Muscle of arm (tissue), 12 donors: ENCODE data around the gene ARHGDIG. TPM values are rescaled to one million over a fixed set of nuclear protein-coding genes. Genes with fewer than 3 reads are reported as not detected.

ENCODE experiments used
- DNase-seq: peaks from one replicate; pipeline ENCODE4 v3.0.0-alpha.2; 2013
- polyA plus RNA-seq, 12 donors: library from polyadenylated mRNA; unstranded; fragments of 120-200 nt; gene quantifications; one replicate each; pipeline ENCODE4 v1.2.1, GENCODE V29; 2013; ENCODE audit not compliant: insufficient read length in 12 of 12

The ARHGDIG gene
- polyA plus RNA-seq, 12 donors, result 0.53 to 2.4 (median 0.93) TPM; not detected in 3

DNA sequence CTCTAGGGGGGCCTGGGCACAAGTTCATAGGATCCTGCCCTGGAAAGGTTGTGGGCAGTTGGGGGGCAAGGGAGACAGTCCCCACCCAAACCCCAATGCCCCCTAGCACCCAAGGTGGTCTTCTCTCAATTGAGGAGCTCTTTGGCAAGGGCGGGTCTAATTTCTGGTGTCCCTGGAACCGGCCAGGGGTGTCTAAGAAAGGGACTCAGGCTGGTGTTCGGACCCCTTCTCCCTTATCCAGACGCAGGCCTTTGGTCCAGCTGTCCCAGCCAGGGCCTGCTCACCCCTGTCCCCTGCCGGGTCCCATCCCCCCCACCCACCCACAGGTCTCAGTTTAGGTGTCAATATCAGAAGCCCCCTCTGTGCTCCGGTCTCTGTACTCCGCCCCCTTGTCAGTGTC lies 860 bp upstream of the ARHGDIG start:
- no peak for DNase-seq

GRCh38 chr16:280005-280460 lies 358 bp upstream of the ARHGDIG start:
- DNase-seq, result no peak

- no peak for DNase-seq
These were observed 734 bp downstream of the ARHGDIG start for GRCh38 chr16:280991-281659.

- no peak for DNase-seq
These were observed 1.4 kb downstream of the ARHGDIG start for GRCh38 chr16:281660-282255.

DNA sequence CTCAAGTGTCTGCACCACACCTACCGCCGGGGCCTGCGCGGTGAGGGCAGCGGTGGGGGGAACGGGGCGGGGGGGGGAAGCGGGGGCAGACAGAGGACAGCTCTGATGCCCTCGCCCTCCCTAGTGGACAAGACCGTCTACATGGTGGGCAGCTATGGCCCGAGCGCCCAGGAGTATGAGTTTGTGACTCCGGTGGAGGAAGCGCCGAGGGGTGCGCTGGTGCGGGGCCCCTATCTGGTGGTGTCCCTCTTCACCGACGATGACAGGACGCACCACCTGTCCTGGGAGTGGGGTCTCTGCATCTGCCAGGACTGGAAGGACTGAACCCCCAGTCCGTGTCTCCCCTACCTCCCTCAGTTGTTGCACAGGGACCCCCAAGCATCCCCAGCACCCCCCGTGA lies 2.1 kb downstream of the ARHGDIG start:
- DNase-seq, result no peak

DNA sequence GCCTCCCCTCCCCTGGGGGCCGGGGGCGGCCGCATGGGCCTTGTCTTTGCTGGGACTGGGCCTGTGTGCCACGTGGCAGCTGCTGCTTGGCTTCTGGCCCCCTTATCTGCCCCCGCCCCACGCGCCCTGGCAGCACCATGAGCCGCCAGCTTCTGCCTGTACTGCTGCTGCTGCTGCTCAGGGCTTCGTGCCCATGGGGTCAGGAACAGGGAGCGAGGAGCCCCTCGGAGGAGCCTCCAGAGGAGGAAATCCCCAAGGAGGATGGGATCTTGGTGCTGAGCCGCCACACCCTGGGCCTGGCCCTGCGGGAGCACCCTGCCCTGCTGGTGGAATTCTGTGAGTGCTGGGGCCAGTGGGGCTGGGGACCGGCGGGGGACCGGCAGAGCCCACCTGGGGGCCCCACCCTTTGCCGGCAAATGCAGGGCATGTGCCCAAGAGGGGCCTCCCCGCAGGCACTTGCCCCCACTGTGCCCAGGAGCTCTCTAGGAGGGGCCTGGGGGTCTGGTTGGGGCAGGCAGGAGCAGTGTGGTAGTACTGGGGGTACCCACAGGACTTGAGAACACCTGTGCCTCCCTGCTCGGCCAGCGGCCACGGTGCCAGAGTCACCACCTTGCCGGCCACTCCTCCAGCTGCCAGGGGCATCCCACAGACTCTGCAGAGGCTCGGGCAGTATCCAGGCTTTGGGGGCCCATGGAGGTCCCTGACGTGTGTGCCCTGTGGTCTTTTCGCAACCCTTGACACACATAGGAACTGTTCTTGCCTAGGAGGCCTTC lies 2.8 kb downstream of the ARHGDIG start, which contains the start of gene PDIA2:
PDIA2 (plus strand) TSS at position 132 of the 773 bp plus-strand sequence; CDS start at position 138, 6 bp downstream.
- DNase-seq, result no peak

- no peak for DNase-seq
These were observed 4.1 kb downstream of the ARHGDIG start for GRCh38 chr16:284204-285120.

DNA sequence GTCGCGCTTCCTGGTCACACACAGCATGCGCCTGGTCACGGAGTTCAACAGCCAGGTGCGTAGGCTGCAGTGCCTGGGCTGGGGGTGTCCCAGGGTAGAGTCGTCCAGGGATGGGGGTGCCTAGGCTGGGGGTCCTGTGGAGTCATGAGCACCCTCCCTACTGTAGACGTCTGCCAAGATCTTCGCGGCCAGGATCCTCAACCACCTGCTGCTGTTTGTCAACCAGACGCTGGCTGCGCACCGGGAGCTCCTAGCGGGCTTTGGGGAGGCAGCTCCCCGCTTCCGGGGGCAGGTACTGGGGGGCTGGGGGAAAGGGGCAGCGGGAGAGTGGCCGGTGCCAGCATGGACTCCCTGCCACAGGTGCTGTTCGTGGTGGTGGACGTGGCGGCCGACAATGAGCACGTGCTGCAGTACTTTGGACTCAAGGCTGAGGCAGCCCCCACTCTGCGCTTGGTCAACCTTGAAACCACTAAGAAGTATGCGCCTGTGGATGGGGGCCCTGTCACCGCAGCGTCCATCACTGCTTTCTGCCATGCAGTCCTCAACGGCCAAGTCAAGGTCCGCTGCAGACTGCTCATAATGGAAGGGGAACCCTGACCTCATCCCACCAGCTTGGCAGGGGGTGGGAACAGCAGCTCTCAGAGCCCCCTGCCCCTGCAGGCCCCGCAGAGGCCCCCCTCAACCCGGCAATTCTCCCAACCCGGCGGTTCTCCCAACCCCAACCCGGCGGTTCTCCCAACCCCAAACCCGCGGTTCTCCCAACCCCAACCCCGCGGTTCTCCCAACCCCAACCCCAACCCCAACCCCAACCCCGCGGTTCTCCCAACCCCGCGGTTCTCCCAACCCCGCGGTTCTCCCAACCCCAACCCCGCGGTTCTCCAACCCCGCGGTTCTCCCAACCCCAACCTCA lies 5.0 kb downstream of the ARHGDIG start:
- DNase-seq, result no peak

DNA sequence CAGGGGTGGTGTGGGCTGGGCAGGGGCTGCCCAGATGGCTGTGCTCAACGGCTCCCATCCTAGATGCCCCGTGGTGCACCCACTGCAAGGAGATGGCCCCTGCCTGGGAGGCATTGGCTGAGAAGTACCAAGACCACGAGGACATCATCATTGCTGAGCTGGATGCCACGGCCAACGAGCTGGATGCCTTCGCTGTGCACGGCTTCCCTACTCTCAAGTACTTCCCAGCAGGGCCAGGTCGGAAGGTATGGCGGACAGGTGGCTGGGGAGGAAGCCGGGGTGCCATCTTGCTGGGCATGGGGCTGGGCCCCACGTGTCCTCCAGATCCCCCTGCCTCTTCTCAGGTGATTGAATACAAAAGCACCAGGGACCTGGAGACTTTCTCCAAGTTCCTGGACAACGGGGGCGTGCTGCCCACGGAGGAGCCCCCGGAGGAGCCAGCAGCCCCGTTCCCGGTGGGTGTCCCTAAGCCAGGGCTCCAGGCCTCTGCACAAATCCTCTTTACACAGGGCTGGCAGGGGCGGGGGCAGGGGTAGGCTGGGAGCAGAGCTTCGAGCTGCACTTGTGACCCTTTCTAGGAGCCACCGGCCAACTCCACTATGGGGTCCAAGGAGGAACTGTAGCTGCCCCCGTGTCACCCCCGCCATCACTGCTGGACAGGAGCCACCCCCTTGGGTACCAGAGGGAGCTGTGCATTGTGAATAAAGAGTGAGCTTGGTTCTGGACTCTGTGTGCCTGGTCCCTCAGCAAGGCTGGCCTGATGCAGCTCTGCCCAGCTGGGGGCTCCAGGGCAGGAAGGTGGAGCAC lies 6.3 kb downstream of the ARHGDIG start:
- DNase-seq, result no peak

GRCh38 chr16:287298-287811 lies 7.0 kb downstream of the ARHGDIG start:
- no peak for DNase-seq

- no peak for DNase-seq
These were observed 7.9 kb downstream of the ARHGDIG start for GRCh38 chr16:287981-288920.

DNA sequence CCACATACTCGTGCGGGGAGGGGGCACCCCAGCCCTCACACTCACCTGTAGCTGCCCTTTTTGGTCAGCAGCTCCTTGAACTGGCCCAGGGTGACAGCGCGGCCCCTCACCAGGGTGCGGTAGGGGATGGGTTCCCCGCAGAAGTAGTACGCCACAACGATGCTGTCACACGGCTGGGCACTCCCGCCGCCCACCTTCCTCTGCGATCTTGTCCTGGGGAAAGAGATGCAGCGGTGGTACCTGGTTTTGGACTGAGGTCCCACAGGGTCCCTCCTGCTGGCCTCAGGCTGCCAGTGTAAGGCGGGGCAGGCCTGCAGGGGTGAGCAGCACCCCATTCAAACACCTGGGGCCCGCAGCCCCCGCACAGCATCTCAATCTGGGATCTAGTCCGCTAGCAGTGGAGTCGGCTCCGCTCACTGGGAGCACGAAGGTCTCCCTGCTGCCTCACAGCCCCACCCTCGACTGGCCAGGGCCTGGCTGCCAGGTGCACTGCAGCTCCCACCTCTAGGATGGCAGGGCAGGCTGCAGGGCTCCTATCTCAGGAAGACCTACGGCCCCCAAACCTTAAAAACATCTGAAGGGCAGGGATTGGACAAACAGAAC lies 9.1 kb downstream of the ARHGDIG start:
- DNase-seq, result no peak

DNA sequence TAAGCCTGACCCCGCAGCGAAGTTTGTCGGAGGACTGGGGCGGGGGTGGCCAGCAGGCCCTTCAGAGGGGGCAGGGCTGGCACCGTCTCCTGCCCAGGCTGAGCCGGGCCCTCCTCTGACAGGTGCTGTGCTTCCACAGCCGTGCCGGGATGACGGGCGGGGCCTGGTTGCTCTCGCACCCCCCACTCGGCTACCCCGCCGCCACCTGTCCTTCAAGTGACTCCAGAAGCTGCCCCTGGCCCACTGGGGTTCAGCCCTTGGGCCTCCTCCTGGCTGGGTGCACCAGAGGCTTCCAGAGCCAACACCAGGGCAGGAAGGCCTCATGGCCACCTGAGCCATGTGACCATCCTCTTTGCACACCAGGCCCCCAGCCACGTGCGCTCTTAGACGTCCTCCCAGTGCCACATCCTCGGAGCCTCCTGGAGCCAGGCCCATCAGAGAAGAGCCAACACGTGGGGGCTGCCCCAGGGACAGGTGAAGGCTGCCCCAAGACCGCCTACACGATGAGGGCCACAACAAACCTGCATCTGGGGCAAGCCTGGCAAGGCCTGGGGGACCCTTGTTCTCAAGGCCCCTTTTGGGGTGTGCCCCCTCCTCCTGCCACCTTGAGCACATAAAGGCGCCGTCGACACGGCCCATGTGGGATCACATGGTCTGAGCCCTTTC lies 9.8 kb downstream of the ARHGDIG start:
- no peak for DNase-seq

GRCh38 chr16:290681-291405 lies 10.5 kb downstream of the ARHGDIG start:
- DNase-seq, result no peak

DNA sequence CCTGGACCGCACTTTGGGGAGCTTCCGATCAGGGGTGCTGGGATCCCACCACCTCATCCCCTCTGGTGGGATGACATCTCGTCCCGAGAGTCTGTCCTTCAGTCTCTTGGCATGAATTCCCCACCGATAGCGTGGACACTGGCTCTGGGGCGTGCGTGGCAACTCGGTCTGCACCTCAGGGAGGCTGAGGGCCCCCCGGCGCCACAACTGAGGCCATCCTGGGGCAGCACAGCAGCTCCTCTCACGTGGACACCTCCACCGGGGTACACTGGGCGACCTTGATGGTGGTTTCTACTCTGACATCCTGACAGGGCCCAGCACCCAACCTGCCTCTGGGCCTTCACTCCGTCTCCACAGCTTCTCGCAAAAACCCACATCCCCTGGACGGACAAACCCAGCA lies 11.1 kb downstream of the ARHGDIG start:
- no peak for DNase-seq

DNA sequence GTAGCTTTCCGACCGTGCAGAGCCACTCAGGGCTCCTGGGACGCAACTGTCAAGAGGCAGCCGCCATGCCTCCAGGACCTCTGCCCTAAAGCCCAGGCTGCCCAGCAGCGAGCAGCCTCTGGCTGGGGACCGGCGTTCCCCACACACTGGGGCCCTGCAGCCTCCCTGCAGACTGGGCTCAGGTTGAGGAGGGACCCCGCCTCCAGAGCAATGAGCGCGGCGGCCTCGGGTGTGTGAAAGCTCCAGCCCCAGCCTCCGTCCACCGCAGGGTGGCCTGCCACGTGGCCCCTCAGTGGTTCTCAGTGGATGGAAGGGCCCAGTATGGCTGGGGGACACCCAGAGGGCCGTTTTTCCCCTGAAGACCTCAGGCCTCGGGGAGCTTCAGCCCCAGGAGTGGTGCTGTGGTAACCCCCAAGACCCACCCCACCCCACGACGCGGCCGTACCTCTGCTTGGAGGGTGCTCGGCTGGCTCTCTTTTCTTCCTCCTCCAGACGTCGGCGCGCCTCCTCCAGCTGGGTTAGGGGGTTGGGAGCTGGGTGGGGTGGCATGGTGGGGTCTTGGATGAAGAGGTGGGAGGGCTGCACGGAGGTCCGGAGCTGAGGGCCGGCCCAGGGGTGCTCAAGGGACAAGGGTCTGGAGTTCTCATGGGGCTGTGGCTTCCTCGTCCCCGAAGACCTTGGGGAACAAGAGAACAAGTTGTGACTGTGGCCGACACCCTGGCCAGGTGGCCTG lies 12.8 kb downstream of the ARHGDIG start:
- no peak for DNase-seq
